ENCODE measurements around the gene SERPINA5. TPM values are rescaled to one million over a fixed set of nuclear protein-coding genes. Genes with fewer than 3 reads are reported as not detected.

SERPINA5 gene
- total and polyA plus RNA-seq, 10 of the 15 experiments (the other 5 are each of a cell fraction or from before 2014, with no cell fraction given) = 0.90 TPM; not detected in 9

DNA sequence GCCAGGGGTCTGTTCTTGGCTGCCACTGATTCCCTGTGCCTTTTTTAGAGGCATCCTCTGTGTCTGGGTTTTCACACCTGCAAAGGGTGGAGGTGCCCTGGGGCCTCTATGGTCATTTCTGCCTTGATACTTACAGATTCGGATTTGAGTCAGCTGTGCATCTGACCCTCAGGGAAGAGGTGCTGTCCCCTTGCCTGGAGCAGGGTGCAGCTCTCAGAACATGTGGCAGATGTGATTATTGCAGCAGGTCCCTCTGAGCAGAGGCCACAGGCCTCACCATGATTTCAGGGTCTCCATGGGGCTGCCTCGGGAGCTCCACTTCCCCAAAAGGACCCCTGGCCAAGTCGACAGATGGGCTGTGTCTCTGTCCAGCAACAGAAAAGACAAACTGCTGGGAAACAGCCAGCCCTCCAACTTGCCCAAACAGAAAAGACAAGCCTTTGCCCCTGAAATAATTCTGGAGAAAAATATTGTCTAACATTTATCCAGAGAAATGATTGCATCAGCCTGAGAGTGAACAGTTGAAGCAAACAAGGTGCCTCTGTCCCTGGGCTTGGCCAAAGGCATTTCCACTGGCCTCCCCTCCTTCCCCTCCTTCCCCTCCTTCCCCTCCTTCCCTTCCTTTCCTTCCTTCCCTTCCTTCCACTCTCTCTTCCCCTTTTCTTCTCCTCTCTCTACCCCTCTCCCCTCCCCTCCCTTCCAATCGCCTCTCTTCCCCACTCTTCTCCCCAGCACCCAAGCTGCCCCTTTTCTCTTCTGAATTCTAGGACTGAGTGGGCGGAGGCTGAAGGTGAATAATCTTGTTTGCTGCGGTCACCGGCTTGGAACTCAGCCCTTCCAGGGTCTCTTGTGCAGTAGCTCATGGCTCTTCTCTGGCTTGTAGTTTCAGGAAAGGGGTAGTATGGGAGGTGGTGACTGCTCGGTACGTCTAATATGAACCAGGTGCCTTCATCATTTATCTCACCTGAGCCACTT is 31.6 kb downstream of the SERPINA5 start:
- no peak for FAIRE-seq
- Histone ChIP-seq H3K27ac (ENCODE audit: control insufficient read depth, insufficient read depth) (no peak overlapping the region), H3K9me3 (replicated peaks; ENCODE audit: control insufficient read depth, insufficient read depth, low read length) (peaks cover 2% of the 10 kb centered on the region; the same call in 2 of the 3 replicates), H3K9ac (ENCODE audit: control insufficient read depth, insufficient read depth, low read length) (no peak overlapping the region; the same call in 1 of the 2 replicates), H3K27me3 (replicated peaks in 1 of 2; ENCODE audit: control insufficient read depth in 2 of 2, insufficient read depth in 2 of 2, low read length in 1 of 2) (no peaks in the 10 kb centered on the region; a peak in 1 of 4 replicates), H4K20me1 (ENCODE audit: control insufficient read depth, insufficient read depth) (no peaks in the 10 kb centered on the region), H3K36me3 (ENCODE audit: control insufficient read depth in 2 of 2, insufficient read depth in 2 of 2, low read length in 1 of 2) (no peaks in the 10 kb centered on the region), H3K4me3 (no peak overlapping the region), H2AFZ (ENCODE audit: control insufficient read depth, low read depth, low read length) (no peak overlapping the region), H3K4me2 (ENCODE audit: control insufficient read depth, insufficient read depth) (no peak overlapping the region), H3K79me2 (ENCODE audit: control insufficient read depth, insufficient read depth, low read length) (no peaks in the 10 kb centered on the region), H3K4me1 (ENCODE audit: control insufficient read depth, insufficient read depth, low read length) (no peaks in the 10 kb centered on the region)
- RAD21 ChIA-PET (ENCODE audit: unreplicated experiment) = no interaction called here
- no peak for ATAC-seq
- CTCF ChIA-PET = no interaction called here
- SMC1A ChIA-PET (ENCODE audit: uncharacterized antibody, unreplicated experiment) = no interaction called here
- no peak for DNase-seq (ENCODE audit: low read depth, low spot score)
- BruUV-seq (replicated peaks) = no TSS peak
- POLR2A ChIA-PET = no interaction called here
- TF ChIP-seq BCL11A (IDR thresholded peaks at IDR 0.05; ENCODE audit: low read depth, low read length) (no peak), NR2F1 (conservative IDR thresholded peaks at IDR 0.05) (no peak), SREBF1 (IDR thresholded peaks at IDR 0.05; ENCODE audit: low read length) (no peak), HDAC2 (IDR thresholded peaks at IDR 0.05) (no peak), CBX5 (IDR thresholded peaks at IDR 0.05; ENCODE audit: low read depth) (no peak), ZNF217 (IDR thresholded peaks at IDR 0.05) (no peak), YBX1 (IDR thresholded peaks at IDR 0.05) (no peak), RCOR1 (conservative IDR thresholded peaks at IDR 0.05; ENCODE audit: low read depth, low read length) (no peak), JUND (IDR thresholded peaks at IDR 0.05; ENCODE audit: low read depth, low read length) (no peak), RAD21 (IDR thresholded peaks at IDR 0.05; ENCODE audit: insufficient read depth, low read depth, low read length) (no peak), SPI1 (IDR thresholded peaks at IDR 0.05; ENCODE audit: borderline replicate concordance, insufficient read depth, low read depth, low read length) (no peak)
- TF ChIP-seq, protein P1, sequence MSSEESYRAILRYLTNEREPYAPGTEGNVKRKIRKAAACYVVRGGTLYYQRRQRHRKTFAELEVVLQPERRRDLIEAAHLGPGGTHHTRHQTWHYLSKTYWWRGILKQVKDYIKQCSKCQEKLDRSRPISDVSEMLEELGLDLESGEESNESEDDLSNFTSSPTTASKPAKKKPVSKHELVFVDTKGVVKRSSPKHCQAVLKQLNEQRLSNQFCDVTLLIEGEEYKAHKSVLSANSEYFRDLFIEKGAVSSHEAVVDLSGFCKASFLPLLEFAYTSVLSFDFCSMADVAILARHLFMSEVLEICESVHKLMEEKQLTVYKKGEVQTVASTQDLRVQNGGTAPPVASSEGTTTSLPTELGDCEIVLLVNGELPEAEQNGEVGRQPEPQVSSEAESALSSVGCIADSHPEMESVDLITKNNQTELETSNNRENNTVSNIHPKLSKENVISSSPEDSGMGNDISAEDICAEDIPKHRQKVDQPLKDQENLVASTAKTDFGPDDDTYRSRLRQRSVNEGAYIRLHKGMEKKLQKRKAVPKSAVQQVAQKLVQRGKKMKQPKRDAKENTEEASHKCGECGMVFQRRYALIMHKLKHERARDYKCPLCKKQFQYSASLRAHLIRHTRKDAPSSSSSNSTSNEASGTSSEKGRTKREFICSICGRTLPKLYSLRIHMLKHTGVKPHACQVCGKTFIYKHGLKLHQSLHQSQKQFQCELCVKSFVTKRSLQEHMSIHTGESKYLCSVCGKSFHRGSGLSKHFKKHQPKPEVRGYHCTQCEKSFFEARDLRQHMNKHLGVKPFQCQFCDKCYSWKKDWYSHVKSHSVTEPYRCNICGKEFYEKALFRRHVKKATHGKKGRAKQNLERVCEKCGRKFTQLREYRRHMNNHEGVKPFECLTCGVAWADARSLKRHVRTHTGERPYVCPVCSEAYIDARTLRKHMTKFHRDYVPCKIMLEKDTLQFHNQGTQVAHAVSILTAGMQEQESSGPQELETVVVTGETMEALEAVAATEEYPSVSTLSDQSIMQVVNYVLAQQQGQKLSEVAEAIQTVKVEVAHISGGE (CRISPR knock-in tag; IDR thresholded peaks at IDR 0.05) = no peak
- TF ChIP-seq, protein P2, sequence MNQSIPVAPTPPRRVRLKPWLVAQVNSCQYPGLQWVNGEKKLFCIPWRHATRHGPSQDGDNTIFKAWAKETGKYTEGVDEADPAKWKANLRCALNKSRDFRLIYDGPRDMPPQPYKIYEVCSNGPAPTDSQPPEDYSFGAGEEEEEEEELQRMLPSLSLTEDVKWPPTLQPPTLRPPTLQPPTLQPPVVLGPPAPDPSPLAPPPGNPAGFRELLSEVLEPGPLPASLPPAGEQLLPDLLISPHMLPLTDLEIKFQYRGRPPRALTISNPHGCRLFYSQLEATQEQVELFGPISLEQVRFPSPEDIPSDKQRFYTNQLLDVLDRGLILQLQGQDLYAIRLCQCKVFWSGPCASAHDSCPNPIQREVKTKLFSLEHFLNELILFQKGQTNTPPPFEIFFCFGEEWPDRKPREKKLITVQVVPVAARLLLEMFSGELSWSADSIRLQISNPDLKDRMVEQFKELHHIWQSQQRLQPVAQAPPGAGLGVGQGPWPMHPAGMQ (IDR thresholded peaks at IDR 0.05; ENCODE audit: borderline replicate concordance) = no peak
- TF ChIP-seq, protein P3, sequence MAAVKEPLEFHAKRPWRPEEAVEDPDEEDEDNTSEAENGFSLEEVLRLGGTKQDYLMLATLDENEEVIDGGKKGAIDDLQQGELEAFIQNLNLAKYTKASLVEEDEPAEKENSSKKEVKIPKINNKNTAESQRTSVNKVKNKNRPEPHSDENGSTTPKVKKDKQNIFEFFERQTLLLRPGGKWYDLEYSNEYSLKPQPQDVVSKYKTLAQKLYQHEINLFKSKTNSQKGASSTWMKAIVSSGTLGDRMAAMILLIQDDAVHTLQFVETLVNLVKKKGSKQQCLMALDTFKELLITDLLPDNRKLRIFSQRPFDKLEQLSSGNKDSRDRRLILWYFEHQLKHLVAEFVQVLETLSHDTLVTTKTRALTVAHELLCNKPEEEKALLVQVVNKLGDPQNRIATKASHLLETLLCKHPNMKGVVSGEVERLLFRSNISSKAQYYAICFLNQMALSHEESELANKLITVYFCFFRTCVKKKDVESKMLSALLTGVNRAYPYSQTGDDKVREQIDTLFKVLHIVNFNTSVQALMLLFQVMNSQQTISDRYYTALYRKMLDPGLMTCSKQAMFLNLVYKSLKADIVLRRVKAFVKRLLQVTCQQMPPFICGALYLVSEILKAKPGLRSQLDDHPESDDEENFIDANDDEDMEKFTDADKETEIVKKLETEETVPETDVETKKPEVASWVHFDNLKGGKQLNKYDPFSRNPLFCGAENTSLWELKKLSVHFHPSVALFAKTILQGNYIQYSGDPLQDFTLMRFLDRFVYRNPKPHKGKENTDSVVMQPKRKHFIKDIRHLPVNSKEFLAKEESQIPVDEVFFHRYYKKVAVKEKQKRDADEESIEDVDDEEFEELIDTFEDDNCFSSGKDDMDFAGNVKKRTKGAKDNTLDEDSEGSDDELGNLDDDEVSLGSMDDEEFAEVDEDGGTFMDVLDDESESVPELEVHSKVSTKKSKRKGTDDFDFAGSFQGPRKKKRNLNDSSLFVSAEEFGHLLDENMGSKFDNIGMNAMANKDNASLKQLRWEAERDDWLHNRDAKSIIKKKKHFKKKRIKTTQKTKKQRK (IDR thresholded peaks at IDR 0.05; ENCODE audit: low read depth, low read length) = no peak
- intact Hi-C loops (cut with micrococcal nuclease; ENCODE audit: unreplicated experiment) (no loop called here), in situ Hi-C loops (cut with MboI) (no loop called here)
- 24% methylated on average over 9 of the region's 9 CpGs for WGBS (ENCODE audit: insufficient coverage, insufficient replicate concordance, low lambda C conversion rate, missing lambda C conversion rate)
